HG03060 (cell line): ENCODE measurements around the gene PON3.
"Not testable (repeated sequence)": the region's sequence is repeated elsewhere in the genome, so short reads cannot be mapped to it uniquely, and the experiment has no call there.

ENCODE experiments used
- ATAC-seq: cut with Tn5 transposase; IDR thresholded peaks from one replicate; pipeline ENCODE4 v1.9.1; 2021; ENCODE audit warnings: low read depth, moderate number of reproducible peaks; ENCODE audit not compliant: unreplicated experiment

Gene PON3

GRCh38 chr7:95421000-95421846, 25.0 kb upstream of the PON3 start:
- ATAC-seq, result no peak

- ATAC-seq, result no peak
Observed at GRCh38 chr7:95412075-95412474, 15.9 kb upstream of the PON3 start.

- no peak for ATAC-seq
Observed at GRCh38 chr7:95411666-95412065, 15.5 kb upstream of the PON3 start.

GRCh38 chr7:95411036-95411435, 14.9 kb upstream of the PON3 start:
- no peak for ATAC-seq

- ATAC-seq, result no peak
Observed at GRCh38 chr7:95407751-95408150, 11.6 kb upstream of the PON3 start.

GRCh38 chr7:95405800-95406199, 9.6 kb upstream of the PON3 start:
- ATAC-seq, result no peak

- no peak for ATAC-seq
Observed at GRCh38 chr7:95405208-95405607, 9.0 kb upstream of the PON3 start.

- ATAC-seq, result no peak
Observed at GRCh38 chr7:95404316-95404865, 8.2 kb upstream of the PON3 start.

GRCh38 chr7:95398155-95398940, 2.2 kb upstream of the PON3 start:
- ATAC-seq, result no peak

- ATAC-seq, result no peak
Observed at GRCh38 chr7:95397381-95397780, 1.2 kb upstream of the PON3 start.

GRCh38 chr7:95395755-95396135, 430 bp downstream of the PON3 start:
- no peak for ATAC-seq

GRCh38 chr7:95394370-95394769, 1.8 kb downstream of the PON3 start:
- ATAC-seq, result no peak

- no peak for ATAC-seq
Observed at GRCh38 chr7:95391761-95392160, 4.4 kb downstream of the PON3 start.

GRCh38 chr7:95389516-95389915, 6.7 kb downstream of the PON3 start:
- no peak for ATAC-seq

GRCh38 chr7:95379457-95379856, 16.7 kb downstream of the PON3 start:
- not testable (repeated sequence) for ATAC-seq

GRCh38 chr7:95376632-95377400, 19.4 kb downstream of the PON3 start:
- ATAC-seq, result no peak

- ATAC-seq, result no peak
Observed at GRCh38 chr7:95375591-95376257, 20.5 kb downstream of the PON3 start.

- ATAC-seq, result no peak
Observed at GRCh38 chr7:95373323-95373722, 22.9 kb downstream of the PON3 start.

- ATAC-seq, result no peak
Observed at GRCh38 chr7:95368235-95368634, 27.9 kb downstream of the PON3 start.

- ATAC-seq, result no peak
Observed at GRCh38 chr7:95367606-95368005, 28.6 kb downstream of the PON3 start.
